GM19099 (cell line): Measurements from ENCODE around the gene DCUN1D2.

Source experiments
- POLR2A ChIP-seq: IDR thresholded peaks from 3 replicates; pipeline ENCODE4 v1.6.1; 2011; ENCODE audit warnings: low read depth; ENCODE audit not compliant: insufficient read length; ENCODE audit errors: extremely low read depth

DCUN1D2 gene

DNA sequence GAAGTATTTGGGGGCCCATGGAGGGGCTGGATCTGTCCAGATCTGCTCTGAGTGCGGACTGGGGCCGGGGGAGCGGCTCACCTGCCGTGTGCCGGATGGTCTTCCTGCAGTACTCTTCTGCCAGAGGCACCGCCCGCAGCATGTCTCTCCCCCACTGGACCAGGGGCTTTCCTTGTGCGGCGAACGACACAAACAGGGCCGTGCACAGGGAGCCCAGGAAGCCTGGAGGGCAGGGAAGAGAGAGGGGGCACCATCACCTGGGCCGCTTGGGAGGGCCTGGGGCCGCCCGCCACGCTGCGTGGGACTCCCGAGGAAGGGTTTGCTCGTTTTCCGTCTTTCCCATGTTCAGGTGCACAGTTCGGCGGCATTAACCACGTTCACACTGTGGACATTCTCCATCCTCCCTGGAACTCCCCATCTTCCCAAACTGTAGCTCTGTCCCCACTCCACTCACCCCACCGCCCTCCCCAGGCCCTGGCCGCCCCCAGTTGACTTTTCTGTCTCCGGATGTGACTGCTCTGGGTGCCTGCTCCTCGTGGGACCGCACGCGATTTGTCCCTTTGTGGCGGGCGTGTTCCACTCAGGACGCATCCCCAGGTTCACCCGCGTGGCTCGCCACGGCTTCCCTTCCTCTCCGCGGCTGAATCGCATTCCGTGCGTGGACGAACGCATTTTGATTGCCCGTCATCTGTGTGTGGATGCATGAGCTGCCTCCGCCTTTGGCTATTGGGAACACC is 61.5 kb downstream of the DCUN1D2 start:
- TF ChIP-seq POLR2A, result no peak

DNA sequence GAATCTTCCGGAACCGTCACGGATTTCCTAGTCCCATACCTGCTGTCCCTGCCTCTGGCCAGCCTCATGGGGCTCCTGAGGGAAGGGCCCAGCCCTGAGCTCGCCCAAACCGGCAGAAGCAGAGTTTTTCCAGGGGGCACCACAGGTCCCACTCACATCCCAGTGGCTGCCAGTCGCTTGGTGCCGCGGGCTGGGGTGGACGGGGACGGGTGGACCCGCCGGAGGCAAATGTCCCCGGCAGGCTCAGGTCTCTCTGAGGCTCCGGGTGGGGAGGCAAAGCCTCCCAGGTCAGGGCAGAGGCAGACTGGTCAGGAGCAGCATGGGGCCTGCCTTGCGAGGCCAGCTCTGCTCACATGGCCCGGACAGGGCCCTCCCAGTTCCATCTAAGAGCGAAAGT is 62.0 kb downstream of the DCUN1D2 start:
- no peak for TF ChIP-seq POLR2A

DNA sequence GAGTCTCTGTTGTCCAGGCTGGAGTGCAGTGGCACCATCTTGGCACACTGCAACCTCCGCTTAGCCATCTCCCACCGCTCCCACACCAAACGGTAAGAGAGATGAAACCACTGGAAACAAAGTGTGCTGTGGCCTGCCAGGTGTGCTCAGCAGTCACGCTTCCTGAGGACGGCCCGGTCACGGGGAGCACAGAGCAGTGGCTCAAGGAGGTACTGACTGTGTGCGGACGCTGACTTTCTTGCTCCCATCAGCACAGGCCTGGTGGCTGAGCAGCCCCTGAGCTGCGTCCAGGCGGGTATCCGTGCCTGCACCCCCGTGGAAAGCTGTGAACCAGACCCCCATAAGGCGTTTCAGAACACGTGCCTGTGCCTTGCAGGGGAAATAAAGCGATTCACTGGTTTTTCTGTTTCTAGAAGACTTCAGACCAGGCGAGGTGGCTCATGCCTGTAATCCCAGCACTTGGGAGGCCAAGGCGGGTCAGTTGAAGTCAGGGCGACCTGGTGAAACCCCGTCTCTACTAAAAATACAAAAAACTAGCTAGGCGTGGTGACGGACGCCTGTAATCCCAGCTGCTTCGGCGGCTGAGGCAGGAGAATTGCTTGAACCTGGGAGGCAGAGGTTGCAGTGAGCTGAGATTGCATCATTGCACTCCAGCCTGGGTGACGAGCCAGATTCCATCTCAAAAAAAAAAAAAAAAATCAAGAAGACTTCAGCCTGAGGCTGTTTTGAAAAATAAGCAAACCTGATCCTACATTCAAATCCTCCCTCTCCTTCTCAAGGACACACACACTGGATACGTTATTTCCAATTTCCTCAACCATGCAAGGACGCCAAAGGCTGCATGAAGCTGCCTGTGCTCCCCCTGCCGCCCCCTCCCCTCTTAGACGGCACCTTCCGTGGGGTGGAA is 62.7 kb downstream of the DCUN1D2 start:
- TF ChIP-seq POLR2A, result no peak

DNA sequence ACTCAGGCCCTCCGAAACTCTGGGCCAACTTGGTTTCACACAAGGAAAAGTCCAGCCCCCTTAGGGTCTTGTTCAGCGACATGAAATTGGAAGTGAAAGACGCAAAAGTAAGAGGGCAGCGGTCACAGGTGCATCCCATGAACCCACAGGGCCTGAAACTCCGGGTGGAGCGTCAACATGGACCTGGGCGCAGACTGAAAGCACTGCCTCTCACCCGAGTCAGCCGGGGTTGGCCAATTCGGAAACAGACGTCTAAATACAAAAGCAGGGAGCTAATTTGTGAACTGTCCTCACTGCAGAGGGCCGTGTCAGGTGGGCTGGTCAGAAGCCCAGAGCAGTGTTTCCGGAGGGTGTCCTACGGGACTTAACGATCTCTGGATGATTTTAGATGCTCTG is 63.9 kb downstream of the DCUN1D2 start:
- no peak for TF ChIP-seq POLR2A

DNA sequence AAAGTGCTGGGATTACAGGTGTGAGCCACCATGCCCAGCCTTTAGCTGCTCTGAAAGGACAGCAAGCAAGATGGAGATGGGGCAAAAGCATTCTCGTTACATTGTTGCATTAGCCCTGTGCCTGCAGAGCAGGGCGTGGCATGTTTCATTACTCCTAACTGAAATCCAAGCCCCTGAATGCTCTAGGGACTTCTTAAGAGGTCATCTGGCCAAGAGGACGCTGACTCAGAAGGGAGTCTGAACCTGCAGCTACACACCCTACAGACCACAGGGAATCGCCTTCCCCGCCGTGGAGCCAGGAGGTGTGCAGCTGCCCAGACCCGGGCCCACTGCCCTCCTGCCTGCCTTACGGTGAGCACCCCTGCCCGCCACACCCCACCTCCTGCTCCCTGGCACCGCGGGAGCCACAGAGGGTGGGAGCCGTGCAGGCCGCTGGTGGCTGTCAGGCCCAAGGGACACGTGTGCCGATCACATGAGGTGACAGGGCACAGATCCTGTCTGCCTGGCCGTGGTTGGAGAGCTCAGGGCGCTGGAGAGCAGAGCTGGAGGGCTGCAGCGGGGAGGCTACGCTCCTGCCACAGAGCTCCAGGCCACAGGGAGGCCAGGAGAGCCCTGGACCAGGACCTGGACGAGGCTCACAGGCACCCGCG is 64.4 kb downstream of the DCUN1D2 start:
- no peak for TF ChIP-seq POLR2A

GRCh38 chr13:113423520-113424163 is 66.9 kb downstream of the DCUN1D2 start:
- TF ChIP-seq POLR2A, result no peak

- no peak for TF ChIP-seq POLR2A
Observed at GRCh38 chr13:113422807-113423519, 67.5 kb downstream of the DCUN1D2 start.

- no peak for TF ChIP-seq POLR2A
Observed at GRCh38 chr13:113421673-113422270, 68.7 kb downstream of the DCUN1D2 start.

- TF ChIP-seq POLR2A, result no peak
Observed at GRCh38 chr13:113420833-113421600, 69.5 kb downstream of the DCUN1D2 start.

DNA sequence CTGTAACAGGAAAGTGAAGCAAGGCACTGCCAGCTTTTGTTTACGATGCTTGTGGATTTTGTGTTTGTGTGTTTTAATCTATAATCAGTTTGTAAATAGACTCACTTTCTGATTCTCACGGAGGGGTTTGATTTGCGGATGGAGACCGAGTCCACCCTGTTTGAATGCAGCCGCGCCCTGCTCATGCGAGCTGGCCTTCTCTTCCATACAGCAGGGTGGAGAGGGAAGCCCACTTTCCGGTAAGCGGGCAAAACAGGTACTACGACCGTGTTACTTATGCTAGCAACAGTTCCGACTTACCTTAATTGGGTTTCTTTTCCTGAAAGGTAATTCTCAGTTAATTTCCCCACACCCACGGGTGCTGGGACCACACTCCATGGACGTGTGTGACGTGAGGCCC is 70.3 kb downstream of the DCUN1D2 start:
- TF ChIP-seq POLR2A, result no peak

DNA sequence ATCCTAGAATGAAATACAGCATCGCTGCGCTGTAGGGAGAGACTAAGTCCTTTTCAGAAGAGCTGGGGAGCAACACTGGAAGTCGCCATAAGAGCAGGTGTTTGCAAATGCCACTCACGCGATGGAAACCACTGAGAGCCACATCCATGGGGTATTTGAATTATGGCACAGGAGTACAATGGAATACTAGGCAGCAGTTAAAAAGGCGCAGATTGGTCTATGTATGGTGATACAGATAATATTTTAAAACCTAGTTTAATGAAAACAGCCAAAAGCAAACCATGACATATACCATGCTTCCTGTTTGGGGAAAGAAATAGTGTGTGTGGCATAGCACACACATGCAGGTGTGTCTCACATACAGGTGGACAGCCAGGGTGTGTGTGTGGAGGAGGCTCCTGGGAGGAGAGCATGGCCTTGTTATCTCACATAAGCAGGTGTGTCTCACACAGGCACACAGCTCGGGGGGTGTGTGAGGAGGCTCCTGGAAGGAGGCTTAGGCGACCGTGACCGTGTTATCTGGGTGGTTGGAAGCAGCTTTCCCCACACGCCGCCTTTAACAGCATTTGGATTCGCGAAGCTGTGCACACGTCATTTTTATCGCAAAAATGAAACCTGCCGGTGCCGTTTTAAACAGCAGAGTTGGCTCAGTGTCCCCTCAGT is 70.8 kb downstream of the DCUN1D2 start:
- TF ChIP-seq POLR2A, result no peak

- TF ChIP-seq POLR2A, result no peak
Observed at GRCh38 chr13:113418722-113419049, 71.8 kb downstream of the DCUN1D2 start.
